Spinal cord (tissue), 10 donors: ENCODE data around the gene DDI2. TPM values are rescaled to one million over a fixed set of nuclear protein-coding genes. Genes with fewer than 3 reads are reported as not detected.
A peak's percentile ranks its signal among the peaks of the same experiment; 100 is the strongest.
"Not testable (repeated sequence)": the region's sequence is repeated elsewhere in the genome, so short reads cannot be mapped to it uniquely, and the experiment has no call there.

Experiments
- DNase-seq, 6 donors: peaks; one replicate each; pipeline versions ENCODE4 v3.0.0 to v3.0.0-alpha.2; 2013 to 2015; ENCODE audit warnings: low spot score in 6 of 6, low read depth in 4 of 6
- H3K27ac ChIP-seq: one replicate; pipeline ENCODE4 v1.5.1; 2013; ENCODE audit warnings: low read depth, low read length, control low read depth
- H3K27me3 ChIP-seq: one replicate; pipeline ENCODE4 v1.6.1; 2013; ENCODE audit warnings: low read length; ENCODE audit not compliant: control insufficient read depth, insufficient read depth
- H3K36me3 ChIP-seq: one replicate; pipeline ENCODE4 v1.6.1; 2013; ENCODE audit warnings: low read length; ENCODE audit not compliant: control insufficient read depth, insufficient read depth
- H3K4me1 ChIP-seq: one replicate; pipeline ENCODE4 v1.6.1; 2013; ENCODE audit warnings: low read length; ENCODE audit not compliant: control insufficient read depth, insufficient read depth
- H3K4me3 ChIP-seq: one replicate; pipeline ENCODE4 v1.5.1; 2013; ENCODE audit warnings: low read depth, low read length, control low read depth
- H3K9me3 ChIP-seq: one replicate; pipeline ENCODE4 v1.6.1; 2013; ENCODE audit warnings: low read length; ENCODE audit not compliant: control insufficient read depth, insufficient read depth
- WGBS: methylation state at CpG from one replicate; pipeline ENCODE4 v1.1.5; 2013; ENCODE audit warnings: missing lambda C conversion rate; ENCODE audit not compliant: insufficient coverage; 5-methylcytosine and 5-hydroxymethylcytosine counted together
- polyA plus RNA-seq, 2 donors: library from polyadenylated mRNA; unstranded; fragments of 120-200 nt; gene quantifications; one replicate each; pipeline ENCODE4 v1.2.1, GENCODE V29; 2013; ENCODE audit not compliant: insufficient read length in 2 of 2
- total RNA-seq, 2 donors: library from RNA; depleted of rRNA in 1 of 2; stranded (reverse); fragments of 120-200 nt in 1 of 2; fragments of >200 nt in 1 of 2; gene quantifications; one replicate each; pipeline versions ENCODE4 v1.2.3 to v1.2.4, GENCODE V29; 2013 to 2014
- donor health status: healthy.

The DDI2 gene
- total and polyA plus RNA-seq, 4 donors: 9.5 to 26.6 (median 12.2) TPM

DNA sequence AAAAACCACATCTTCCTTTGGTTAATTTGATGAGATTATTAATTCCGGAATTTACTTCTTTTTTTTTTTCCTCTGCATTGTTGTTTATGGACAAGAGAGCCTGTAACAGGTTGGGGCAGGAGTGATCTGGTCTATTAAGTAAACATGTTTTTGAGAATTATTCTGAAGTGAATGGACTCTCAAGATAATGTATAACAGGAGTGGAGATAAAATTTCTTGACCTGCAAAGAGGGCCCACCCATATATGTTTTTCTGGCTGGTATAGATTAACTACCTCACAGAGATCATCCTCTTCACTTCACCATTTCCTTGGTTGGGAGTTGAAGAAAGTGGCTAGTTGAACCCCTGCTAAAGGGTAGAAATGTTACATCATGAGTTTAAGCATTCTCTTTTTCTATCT is 10.7 kb downstream of the DDI2 start:
- Histone ChIP-seq H3K27ac (peak overlapping the region; percentile 16), H3K4me1 (no peaks in the 10 kb centered on the region), H3K27me3 (no peaks in the 10 kb centered on the region), H3K36me3 (peaks cover 17% of the 10 kb centered on the region), H3K9me3 (no peaks in the 10 kb centered on the region), H3K4me3 (no peak overlapping the region)
- DNase-seq: no peak
- no CpG with 5 or more reads among the region's 1 CpG for whole genome bisulfite sequencing

DNA sequence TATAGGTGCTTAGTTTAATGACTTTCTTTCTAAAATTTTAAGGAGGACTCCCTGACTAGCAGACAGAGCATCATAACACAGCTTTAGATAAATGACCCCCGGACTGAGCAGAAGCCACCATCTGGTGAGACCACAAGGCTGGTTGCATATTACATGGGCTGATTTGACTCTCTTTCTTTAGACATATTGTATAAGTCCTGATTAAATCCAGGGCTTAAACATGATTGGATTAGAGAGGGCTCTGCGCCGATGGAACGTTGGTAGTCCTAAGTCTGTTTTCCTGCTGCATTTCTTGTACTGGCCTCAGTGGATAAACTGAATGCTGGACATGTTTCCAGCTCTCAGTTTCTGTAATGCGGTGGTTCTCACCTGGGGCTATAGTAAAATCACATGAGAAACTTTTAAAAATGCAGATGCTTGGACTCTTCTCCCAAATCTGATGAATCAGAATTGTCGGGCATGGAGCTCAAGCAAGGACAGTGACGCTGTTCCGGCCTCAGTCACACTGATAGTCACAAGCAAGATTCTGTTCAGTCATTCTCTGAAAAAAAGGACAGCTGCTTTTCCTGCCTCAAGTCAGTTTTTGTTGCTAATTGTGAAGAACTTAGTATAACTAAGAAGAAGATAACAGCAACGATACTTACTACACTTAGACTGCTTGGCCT is 16.6 kb downstream of the DDI2 start:
- 97% methylated on average over 7 of the region's 9 CpGs for WGBS
- no peak for DNase-seq

DNA sequence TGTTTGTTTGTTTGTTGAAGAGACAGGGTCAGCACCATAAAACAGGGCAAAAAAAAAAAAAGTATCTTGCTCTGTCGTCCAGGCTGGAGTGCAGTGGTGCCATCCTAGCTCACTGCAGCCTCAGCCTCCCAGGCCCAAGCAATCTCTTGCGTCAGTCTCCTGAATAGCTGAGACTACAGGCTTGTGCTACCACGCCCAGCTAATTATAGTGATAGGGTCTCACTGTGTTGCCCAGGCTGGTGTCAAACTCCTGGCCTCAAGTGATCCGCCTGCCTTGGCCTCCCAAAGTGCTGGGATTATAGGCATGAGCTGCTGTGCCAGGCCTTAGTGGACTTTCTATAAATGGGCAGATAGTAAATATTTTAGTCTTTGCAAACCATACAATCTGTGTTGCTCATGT is 19.2 kb downstream of the DDI2 start:
- no peak for DNase-seq
- peaks cover 55% of the 10 kb centered on the region for H3K36me3 ChIP-seq
- H3K27ac ChIP-seq: no peak overlapping the region
- H3K9me3 ChIP-seq: no peaks in the 10 kb centered on the region
- H3K4me1 ChIP-seq: no peaks in the 10 kb centered on the region
- no peaks in the 10 kb centered on the region for H3K27me3 ChIP-seq
- WGBS: no CpG with 5 or more reads among the region's 4 CpGs
- H3K4me3 ChIP-seq: no peak overlapping the region

More for the DNA sequence above, 16.6 kb downstream of the DDI2 start:
- Histone ChIP-seq H3K27me3 (no peaks in the 10 kb centered on the region), H3K4me3 (no peak overlapping the region), H3K36me3 (peaks cover 56% of the 10 kb centered on the region), H3K9me3 (no peaks in the 10 kb centered on the region), H3K27ac (no peak overlapping the region), H3K4me1 (no peaks in the 10 kb centered on the region)

DNA sequence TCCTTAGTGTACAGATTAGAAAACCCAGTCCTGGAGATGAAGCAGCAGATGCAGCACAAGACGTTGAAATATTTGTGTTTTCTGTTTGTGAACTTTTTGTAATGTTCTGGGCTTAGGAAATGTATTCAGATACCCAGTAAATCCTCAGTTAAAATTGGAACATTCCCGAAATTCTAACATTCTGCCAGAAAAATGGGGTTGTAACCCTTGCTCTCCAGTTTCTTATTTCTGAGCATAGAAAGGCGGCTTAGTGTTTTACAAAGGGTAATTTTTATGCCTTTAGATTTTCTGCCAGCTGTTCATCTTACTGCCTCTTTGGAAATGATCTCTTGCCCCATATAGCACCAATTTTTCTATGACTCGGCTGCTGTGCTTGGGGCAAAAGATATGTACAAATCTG is 20.6 kb downstream of the DDI2 start:
- Histone ChIP-seq H3K4me1 (no peaks in the 10 kb centered on the region), H3K27ac (no peak overlapping the region), H3K4me3 (no peak overlapping the region), H3K9me3 (no peaks in the 10 kb centered on the region), H3K27me3 (no peaks in the 10 kb centered on the region), H3K36me3 (peaks cover 52% of the 10 kb centered on the region)
- WGBS: no CpG with 5 or more reads among the region's 4 CpGs
- DNase-seq: no peak

DNA sequence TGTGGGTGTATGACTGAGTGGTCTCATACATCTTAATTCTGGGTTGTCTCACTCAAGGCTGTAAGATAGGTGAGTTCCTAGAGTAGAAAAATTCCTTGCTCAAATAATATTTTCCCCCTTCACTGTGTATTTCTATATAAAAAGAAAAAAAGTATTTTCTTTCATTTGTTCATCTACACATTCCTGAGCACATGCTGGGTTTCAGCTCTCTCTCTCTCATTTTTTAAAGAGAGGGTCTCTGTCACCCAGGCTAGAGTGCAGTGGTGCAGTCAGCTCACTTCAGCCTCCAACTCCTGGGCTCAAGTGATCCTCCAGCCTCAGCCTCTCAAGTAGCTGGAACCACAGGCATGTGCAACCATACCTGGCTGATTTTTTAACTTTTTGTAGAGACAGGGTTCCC is 22.0 kb downstream of the DDI2 start:
- Histone ChIP-seq H3K27ac (no peak overlapping the region), H3K4me1 (no peaks in the 10 kb centered on the region), H3K4me3 (no peak overlapping the region), H3K9me3 (no peaks in the 10 kb centered on the region), H3K36me3 (peaks cover 51% of the 10 kb centered on the region), H3K27me3 (no peaks in the 10 kb centered on the region)
- no peak for DNase-seq

DNA sequence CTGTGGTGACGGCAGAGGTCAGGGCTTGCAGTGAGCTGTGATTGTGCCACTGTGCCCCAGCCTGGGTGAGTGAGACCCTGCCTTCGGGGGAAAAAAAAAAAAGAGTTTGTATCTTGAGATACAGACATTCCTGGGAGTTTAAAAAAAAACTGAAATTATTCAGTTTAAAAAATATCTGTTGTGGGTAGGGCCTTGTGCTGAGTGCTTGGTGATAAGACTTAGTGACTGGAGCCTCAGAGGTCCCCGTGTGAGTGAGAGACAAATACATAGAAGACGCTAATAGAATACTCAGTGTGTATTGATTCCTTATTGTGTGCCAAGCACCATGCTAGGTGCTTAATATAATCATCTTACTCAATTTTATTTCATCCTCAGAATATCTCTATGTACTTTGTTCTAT is 22.7 kb downstream of the DDI2 start:
- DNase-seq: no peak
- WGBS: 86% methylated on average over 2 of the region's 4 CpGs
- H3K36me3 ChIP-seq: peaks cover 47% of the 10 kb centered on the region
- no peaks in the 10 kb centered on the region for H3K9me3 ChIP-seq
- H3K27me3 ChIP-seq: no peaks in the 10 kb centered on the region
- no peak overlapping the region for H3K4me3 ChIP-seq
- no peak overlapping the region for H3K27ac ChIP-seq
- no peaks in the 10 kb centered on the region for H3K4me1 ChIP-seq

DNA sequence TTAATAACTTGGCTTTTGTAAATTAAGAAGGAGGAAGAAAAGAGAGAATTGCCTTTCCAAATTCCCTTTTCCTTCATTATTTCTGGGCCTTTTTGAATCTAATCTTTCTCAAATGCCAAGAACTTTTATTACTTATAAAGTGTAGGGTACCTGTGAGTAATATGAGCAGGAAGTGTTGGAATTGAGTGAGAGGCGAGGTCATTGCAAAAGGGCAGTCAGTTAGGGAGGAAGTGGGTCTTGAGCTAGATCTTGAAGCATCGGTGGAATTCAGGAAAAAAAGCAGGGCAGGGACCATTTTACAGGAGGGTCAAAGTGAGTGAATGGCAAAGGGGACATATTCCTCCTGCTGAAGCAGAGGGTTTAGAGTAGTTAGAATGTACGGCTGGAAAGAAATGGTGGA is 23.4 kb downstream of the DDI2 start:
- no peaks in the 10 kb centered on the region for H3K9me3 ChIP-seq
- H3K4me1 ChIP-seq: no peaks in the 10 kb centered on the region
- WGBS: 95% methylated on average over 3 of the region's 3 CpGs
- no peaks in the 10 kb centered on the region for H3K27me3 ChIP-seq
- no peak overlapping the region for H3K27ac ChIP-seq
- DNase-seq: no peak
- no peak overlapping the region for H3K4me3 ChIP-seq
- peaks cover 45% of the 10 kb centered on the region for H3K36me3 ChIP-seq

DNA sequence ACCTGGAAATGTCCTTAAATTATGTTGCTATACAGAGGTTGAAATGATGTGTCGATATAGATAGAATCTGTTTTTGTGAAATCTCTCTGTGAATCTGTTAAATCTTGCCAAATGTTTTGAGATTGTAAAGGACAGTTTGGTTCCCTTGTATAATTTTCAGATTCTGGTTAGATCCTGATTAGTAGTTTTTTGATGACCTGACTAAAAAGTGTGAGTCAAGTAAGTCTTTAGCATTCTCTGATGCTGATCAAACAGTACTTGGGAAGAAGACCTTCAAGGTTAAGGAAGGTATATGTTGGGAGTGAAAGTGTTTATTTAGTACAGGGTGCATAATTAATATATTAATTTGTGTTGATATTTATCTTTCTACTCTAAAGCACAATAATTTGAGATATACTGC is 32.7 kb downstream of the DDI2 start:
- Histone ChIP-seq H3K9me3 (no peaks in the 10 kb centered on the region), H3K36me3 (peaks cover 25% of the 10 kb centered on the region), H3K4me3 (no peak overlapping the region), H3K27me3 (no peaks in the 10 kb centered on the region), H3K27ac (no peak overlapping the region), H3K4me1 (no peaks in the 10 kb centered on the region)
- WGBS: no CpG with 5 or more reads among the region's 1 CpG
- no peak for DNase-seq

DNA sequence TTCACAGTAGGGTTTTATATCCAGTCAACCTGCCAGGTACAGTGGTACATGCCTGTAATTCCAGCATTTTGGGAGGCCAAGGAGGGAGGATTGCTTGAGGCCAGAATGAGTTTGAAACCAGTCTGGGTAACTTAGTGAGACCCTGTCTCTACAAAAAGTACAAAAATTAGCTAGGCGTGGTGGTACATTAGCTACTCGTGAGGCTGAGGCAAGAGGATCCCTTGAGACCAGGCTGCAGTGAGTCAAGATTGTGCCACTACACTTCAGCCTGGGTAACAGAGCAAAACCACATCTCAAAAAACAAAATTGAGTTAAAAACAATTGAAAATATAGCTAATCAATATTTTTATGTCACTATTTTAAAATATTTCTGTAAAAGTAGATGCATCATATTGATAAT is 33.2 kb downstream of the DDI2 start:
- no peak overlapping the region for H3K27ac ChIP-seq
- H3K27me3 ChIP-seq: no peaks in the 10 kb centered on the region
- WGBS: no CpG with 5 or more reads among the region's 2 CpGs
- H3K4me3 ChIP-seq: no peak overlapping the region
- H3K9me3 ChIP-seq: no peaks in the 10 kb centered on the region
- no peak for DNase-seq
- H3K4me1 ChIP-seq: no peaks in the 10 kb centered on the region
- H3K36me3 ChIP-seq: peaks cover 24% of the 10 kb centered on the region

DNA sequence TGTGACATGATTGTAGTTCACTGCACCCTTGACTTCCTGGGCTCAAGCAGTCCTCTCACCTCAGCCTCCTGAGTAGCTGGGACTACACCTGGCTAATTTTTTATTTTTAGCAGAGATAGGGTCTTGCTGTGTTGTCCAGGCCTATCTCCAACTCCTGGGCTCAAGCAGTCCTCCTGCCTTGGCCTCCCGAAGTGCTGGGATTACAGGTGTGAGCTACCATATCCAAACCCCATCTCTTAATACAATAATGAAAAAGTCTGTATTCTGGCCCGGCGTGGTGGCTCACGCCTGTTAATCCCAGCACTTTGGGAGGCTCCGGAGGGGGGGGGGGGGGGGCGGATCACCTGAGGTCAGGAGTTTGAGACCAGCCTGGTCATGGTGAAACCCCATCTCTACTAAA is 34.9 kb downstream of the DDI2 start:
- not testable (repeated sequence) for H3K4me1 ChIP-seq, H3K4me3 ChIP-seq, H3K27ac ChIP-seq, H3K27me3 ChIP-seq, DNase-seq, H3K9me3 ChIP-seq
- no CpG with 5 or more reads among the region's 6 CpGs for WGBS
- peaks cover 17% of the 10 kb centered on the region for H3K36me3 ChIP-seq
